DND-41 (cell line): ENCODE results near the gene TRIM39.

Source experiments
- ATAC-seq: fragments of 200-7000 bp; cut with Tn5 transposase; 3 replicates; pipeline ENCODE4 v1.9.1; 2021; ENCODE audit warnings: low read depth; ENCODE audit not compliant: insufficient read depth
- DNase-seq: peaks from one replicate; pipeline ENCODE4 v3.0.0-alpha.2; 2020
- H2AFZ ChIP-seq: 2 replicates; pipeline ENCODE4 v1.6.0; 2012; ENCODE audit warnings: low read depth, low read length
- H3K27ac ChIP-seq: 2 replicates; pipeline ENCODE4 v1.5.1; 2012; ENCODE audit warnings: low read length, inconsistent platforms
- H3K27me3 ChIP-seq: fragments of 200-600 bp; sonication (generic); 2 replicates; pipeline ENCODE4 v1.6.0; 2012; ENCODE audit warnings: low read length, mild to moderate bottlenecking, inconsistent platforms; ENCODE audit not compliant: insufficient read depth, poor library complexity
- H3K36me3 ChIP-seq: 2 replicates; pipeline ENCODE4 v1.5.1; 2012; ENCODE audit warnings: low read length, inconsistent platforms; ENCODE audit not compliant: insufficient read depth
- H3K4me1 ChIP-seq: 2 replicates; pipeline ENCODE4 v1.5.1; 2012; ENCODE audit warnings: mild to moderate bottlenecking, low read length; ENCODE audit not compliant: insufficient read depth
- H3K4me2 ChIP-seq: 2 replicates; pipeline ENCODE4 v1.6.0; 2012; ENCODE audit warnings: mild to moderate bottlenecking, moderate library complexity, low read length, inconsistent platforms; ENCODE audit not compliant: insufficient read depth
- H3K4me3 ChIP-seq, 2 experiments: fragments of 200-600 bp in 1 of 2; shearing (Covaris generic) in 1 of 2; 2 replicates each; pipeline ENCODE4 v1.5.1; 2012 to 2016; ENCODE audit warnings: inconsistent platforms in 2 of 2, low read length in 2 of 2, mild to moderate bottlenecking in 2 of 2, low read depth in 1 of 2, moderate library complexity in 1 of 2
- H3K79me2 ChIP-seq: 2 replicates; pipeline ENCODE4 v1.6.0; 2012; ENCODE audit warnings: low read length, inconsistent platforms; ENCODE audit not compliant: insufficient read depth
- H3K9ac ChIP-seq: 2 replicates; pipeline ENCODE4 v1.6.0; 2012; ENCODE audit warnings: low read depth, mild to moderate bottlenecking, inconsistent platforms, low read length, moderate library complexity
- H3K9me3 ChIP-seq: 2 replicates; pipeline ENCODE4 v1.5.1; 2012; ENCODE audit warnings: low read length, moderate library complexity, mild to moderate bottlenecking, inconsistent platforms; ENCODE audit not compliant: insufficient read depth, severe bottlenecking
- H4K20me1 ChIP-seq: 2 replicates; pipeline ENCODE4 v1.6.0; 2012; ENCODE audit warnings: low read length; ENCODE audit not compliant: insufficient read depth
- CTCF ChIP-seq: IDR thresholded peaks from 2 replicates; pipeline ENCODE4 v1.5.1; 2012; ENCODE audit warnings: borderline replicate concordance, low read length, moderate library complexity, mild to moderate bottlenecking; ENCODE audit not compliant: poor library complexity, severe bottlenecking; ENCODE audit errors: extremely low read depth
- EZH2 ChIP-seq: IDR thresholded peaks from 3 replicates; pipeline ENCODE4 v1.6.1; 2012; ENCODE audit warnings: borderline replicate concordance, low read depth, mild to moderate bottlenecking, moderate library complexity, low read length, inconsistent platforms; ENCODE audit not compliant: severe bottlenecking

TRIM39 gene

GRCh38 chr6:30328397-30328796, 1.7 kb downstream of the TRIM39 start:
- DNase-seq (no peak), ATAC-seq (no peak)
- peaks cover 26% of the 10 kb centered on the region for H3K36me3 ChIP-seq
- no peaks in the 10 kb centered on the region for H3K9me3 ChIP-seq
- no peaks in the 10 kb centered on the region for H3K27me3 ChIP-seq
- no peak overlapping the region for H3K4me3 ChIP-seq
- no peak overlapping the region for H3K9ac ChIP-seq
- peaks cover 17% of the 10 kb centered on the region; the same call in 1 of the 2 replicates for H4K20me1 ChIP-seq
- no peak overlapping the region for H2AFZ ChIP-seq
- H3K27ac ChIP-seq = no peak overlapping the region
- H3K4me1 ChIP-seq = peaks cover 39% of the 10 kb centered on the region
- peak overlapping the region; percentile 80; the same call in 1 of the 2 replicates for H3K4me2 ChIP-seq
- peaks cover 32% of the 10 kb centered on the region for H3K79me2 ChIP-seq
- TF ChIP-seq EZH2 (no peak), CTCF (no peak)

- H3K4me3 ChIP-seq = no peak overlapping the region
- no peaks in the 10 kb centered on the region for H3K27me3 ChIP-seq
- H3K79me2 ChIP-seq = peaks cover 23% of the 10 kb centered on the region
- peaks cover 32% of the 10 kb centered on the region for H3K36me3 ChIP-seq
- H3K9ac ChIP-seq = no peak overlapping the region
- TF ChIP-seq CTCF (no peak), EZH2 (no peak)
- no peak for ATAC-seq
- H3K4me1 ChIP-seq = peaks cover 31% of the 10 kb centered on the region
- no peaks in the 10 kb centered on the region for H3K9me3 ChIP-seq
- H2AFZ ChIP-seq = no peak overlapping the region
- no peak overlapping the region for H3K4me2 ChIP-seq
- H3K27ac ChIP-seq = no peak overlapping the region
- peaks cover 13% of the 10 kb centered on the region; the same call in 1 of the 2 replicates for H4K20me1 ChIP-seq
- no peak for DNase-seq
These were observed 2.6 kb downstream of the TRIM39 start for GRCh38 chr6:30329331-30329730.

GRCh38 chr6:30331981-30332380, 5.3 kb downstream of the TRIM39 start:
- Histone ChIP-seq H3K4me2 (no peak overlapping the region), H3K79me2 (no peaks in the 10 kb centered on the region; the same call in 1 of the 2 replicates), H3K36me3 (peaks cover 46% of the 10 kb centered on the region), H3K4me1 (peaks cover 13% of the 10 kb centered on the region), H3K27me3 (no peaks in the 10 kb centered on the region), H4K20me1 (no peaks in the 10 kb centered on the region), H3K27ac (no peak overlapping the region), H3K9me3 (no peaks in the 10 kb centered on the region), H3K4me3 (no peak overlapping the region), H3K9ac (no peak overlapping the region), H2AFZ (no peak overlapping the region)
- ATAC-seq (no peak), DNase-seq (no peak)
- TF ChIP-seq EZH2 (no peak), CTCF (no peak)
